Measurements from ENCODE around the gene PID1. TPM values are rescaled to one million over a fixed set of nuclear protein-coding genes. Genes with fewer than 3 reads are reported as not detected.

Gene PID1
- total and polyA plus RNA-seq, 4 donors: 13.3 to 52.0 (median 45.7) TPM

- 86% methylated on average over 1 of the region's 1 CpG for WGBS
- Histone ChIP-seq H3K9ac (ENCODE audit: low read depth in 1 of 2, low read length in 2 of 2) (no peak overlapping the region), H3K27ac (ENCODE audit: low read depth in 1 of 2, low read length in 2 of 2) (no peak overlapping the region), H3K4me3 (ENCODE audit: low read depth in 1 of 3, low read length in 3 of 3) (no peak overlapping the region), H3K9me3 (ENCODE audit: control insufficient read depth in 4 of 4, low read length in 3 of 4) (no peaks in the 10 kb centered on the region), H3K36me3 (ENCODE audit: control insufficient read depth in 4 of 4, insufficient read depth in 3 of 4, low read depth in 1 of 4, low read length in 3 of 4) (no peaks in the 10 kb centered on the region), H3K27me3 (ENCODE audit: control insufficient read depth in 4 of 4, insufficient read depth in 4 of 4, low read length in 3 of 4) (no peaks in the 10 kb centered on the region), H3K4me1 (ENCODE audit: control insufficient read depth in 4 of 4, insufficient read depth in 4 of 4, low read length in 3 of 4) (no peaks in the 10 kb centered on the region)
- no peak for DNase-seq (ENCODE audit: low spot score)
- no peak for TF ChIP-seq MAX (IDR thresholded peaks at IDR 0.05)
- TF ChIP-seq FOXA2 (IDR thresholded peaks at IDR 0.05): no peak
- TF ChIP-seq JUND (IDR thresholded peaks at IDR 0.05): no peak
- no peak for TF ChIP-seq ATF3 (IDR thresholded peaks at IDR 0.05)
- TF ChIP-seq NR2F2 (IDR thresholded peaks at IDR 0.05): no peak
- TF ChIP-seq SP1 (IDR thresholded peaks at IDR 0.05): no peak
- TF ChIP-seq HNF4A (conservative IDR thresholded peaks at IDR 0.05): no peak
- no peak for TF ChIP-seq EGR1 (IDR thresholded peaks at IDR 0.05; ENCODE audit: low read depth in 2 of 2)
- TF ChIP-seq RXRA (IDR thresholded peaks at IDR 0.05): no peak
Observed at GRCh38 chr2:229009816-229010215, 261.3 kb downstream of the PID1 start.

- TF ChIP-seq ZBTB33 (IDR thresholded peaks at IDR 0.05) (no peak), EGR1 (IDR thresholded peaks at IDR 0.05; ENCODE audit: low read depth in 2 of 2) (no peak), RAD21 (IDR thresholded peaks at IDR 0.05) (no peak), MAX (IDR thresholded peaks at IDR 0.05) (no peak), JUND (IDR thresholded peaks at IDR 0.05) (no peak)
- no peaks in the 10 kb centered on the region for H3K27me3 ChIP-seq (ENCODE audit: control insufficient read depth in 4 of 4, insufficient read depth in 4 of 4, low read length in 3 of 4)
- no peak overlapping the region for H3K4me3 ChIP-seq (ENCODE audit: low read depth in 1 of 3, low read length in 3 of 3)
- H3K36me3 ChIP-seq (ENCODE audit: control insufficient read depth in 4 of 4, insufficient read depth in 3 of 4, low read depth in 1 of 4, low read length in 3 of 4): no peaks in the 10 kb centered on the region
- H3K9me3 ChIP-seq (ENCODE audit: control insufficient read depth in 4 of 4, low read length in 3 of 4): peaks cover 0 to 4% (median 2%) of the 10 kb centered on the region in 4 donors
- DNase-seq (ENCODE audit: low spot score): no peak
- no peak overlapping the region for H3K9ac ChIP-seq (ENCODE audit: low read depth in 1 of 2, low read length in 2 of 2)
- H3K27ac ChIP-seq (ENCODE audit: low read depth in 1 of 2, low read length in 2 of 2): no peak overlapping the region
- WGBS: 51% methylated on average over 2 of the region's 2 CpGs
- no peaks in the 10 kb centered on the region for H3K4me1 ChIP-seq (ENCODE audit: control insufficient read depth in 4 of 4, insufficient read depth in 4 of 4, low read length in 3 of 4)
Observed at GRCh38 chr2:229003256-229003655, 267.8 kb downstream of the PID1 start.

GRCh38 chr2:229001196-229001595 lies 269.9 kb downstream of the PID1 start:
- H3K9ac ChIP-seq (ENCODE audit: low read depth in 1 of 2, low read length in 2 of 2): no peak overlapping the region
- 70% methylated on average over 1 of the region's 1 CpG for WGBS
- no peaks in the 10 kb centered on the region for H3K4me1 ChIP-seq (ENCODE audit: control insufficient read depth in 4 of 4, insufficient read depth in 4 of 4, low read length in 3 of 4)

More at GRCh38 chr2:229001196-229001595, 269.9 kb downstream of the PID1 start:
- no peak for DNase-seq (ENCODE audit: low spot score)
- Histone ChIP-seq H3K36me3 (ENCODE audit: control insufficient read depth in 4 of 4, insufficient read depth in 3 of 4, low read depth in 1 of 4, low read length in 3 of 4) (no peaks in the 10 kb centered on the region), H3K27ac (ENCODE audit: low read depth in 1 of 2, low read length in 2 of 2) (no peak overlapping the region), H3K4me3 (ENCODE audit: low read depth in 1 of 3, low read length in 3 of 3) (no peak overlapping the region), H3K27me3 (ENCODE audit: control insufficient read depth in 4 of 4, insufficient read depth in 4 of 4, low read length in 3 of 4) (no peaks in the 10 kb centered on the region), H3K9me3 (ENCODE audit: control insufficient read depth in 4 of 4, low read length in 3 of 4) (peaks cover 0 to 4% (median 2%) of the 10 kb centered on the region in 4 donors)
- TF ChIP-seq NR2F2 (IDR thresholded peaks at IDR 0.05) (no peak), JUND (IDR thresholded peaks at IDR 0.05) (no peak), RXRA (IDR thresholded peaks at IDR 0.05) (no peak), EGR1 (IDR thresholded peaks at IDR 0.05; ENCODE audit: low read depth in 2 of 2) (no peak), FOXA2 (IDR thresholded peaks at IDR 0.05) (no peak), HNF4G (IDR thresholded peaks at IDR 0.05) (no peak), TAF1 (conservative IDR thresholded peaks at IDR 0.05) (no peak), ZBTB33 (IDR thresholded peaks at IDR 0.05) (no peak), ATF3 (IDR thresholded peaks at IDR 0.05) (no peak), GABPA (IDR thresholded peaks at IDR 0.05 in 1 of 2, conservative IDR thresholded peaks at IDR 0.05 in 1 of 2) (no peak), HNF4A (conservative IDR thresholded peaks at IDR 0.05) (no peak), YY1 (IDR thresholded peaks at IDR 0.05) (no peak), RAD21 (IDR thresholded peaks at IDR 0.05) (no peak), FOXA1 (IDR thresholded peaks at IDR 0.05) (no peak), SP1 (IDR thresholded peaks at IDR 0.05) (no peak)
- TF ChIP-seq, protein P1, sequence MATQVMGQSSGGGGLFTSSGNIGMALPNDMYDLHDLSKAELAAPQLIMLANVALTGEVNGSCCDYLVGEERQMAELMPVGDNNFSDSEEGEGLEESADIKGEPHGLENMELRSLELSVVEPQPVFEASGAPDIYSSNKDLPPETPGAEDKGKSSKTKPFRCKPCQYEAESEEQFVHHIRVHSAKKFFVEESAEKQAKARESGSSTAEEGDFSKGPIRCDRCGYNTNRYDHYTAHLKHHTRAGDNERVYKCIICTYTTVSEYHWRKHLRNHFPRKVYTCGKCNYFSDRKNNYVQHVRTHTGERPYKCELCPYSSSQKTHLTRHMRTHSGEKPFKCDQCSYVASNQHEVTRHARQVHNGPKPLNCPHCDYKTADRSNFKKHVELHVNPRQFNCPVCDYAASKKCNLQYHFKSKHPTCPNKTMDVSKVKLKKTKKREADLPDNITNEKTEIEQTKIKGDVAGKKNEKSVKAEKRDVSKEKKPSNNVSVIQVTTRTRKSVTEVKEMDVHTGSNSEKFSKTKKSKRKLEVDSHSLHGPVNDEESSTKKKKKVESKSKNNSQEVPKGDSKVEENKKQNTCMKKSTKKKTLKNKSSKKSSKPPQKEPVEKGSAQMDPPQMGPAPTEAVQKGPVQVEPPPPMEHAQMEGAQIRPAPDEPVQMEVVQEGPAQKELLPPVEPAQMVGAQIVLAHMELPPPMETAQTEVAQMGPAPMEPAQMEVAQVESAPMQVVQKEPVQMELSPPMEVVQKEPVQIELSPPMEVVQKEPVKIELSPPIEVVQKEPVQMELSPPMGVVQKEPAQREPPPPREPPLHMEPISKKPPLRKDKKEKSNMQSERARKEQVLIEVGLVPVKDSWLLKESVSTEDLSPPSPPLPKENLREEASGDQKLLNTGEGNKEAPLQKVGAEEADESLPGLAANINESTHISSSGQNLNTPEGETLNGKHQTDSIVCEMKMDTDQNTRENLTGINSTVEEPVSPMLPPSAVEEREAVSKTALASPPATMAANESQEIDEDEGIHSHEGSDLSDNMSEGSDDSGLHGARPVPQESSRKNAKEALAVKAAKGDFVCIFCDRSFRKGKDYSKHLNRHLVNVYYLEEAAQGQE (IDR thresholded peaks at IDR 0.05): no peak
